ENCODE results near the gene HAO2.
"Not testable (repeated sequence)": the region's sequence is repeated elsewhere in the genome, so short reads cannot be mapped to it uniquely, and the experiment has no call there.

The HAO2 gene

GRCh38 chr1:119345398-119345797 lies 23.2 kb upstream of the HAO2 start:
- DNase-seq (ENCODE audit: low read depth in 2 of 2) = no peak

DNA sequence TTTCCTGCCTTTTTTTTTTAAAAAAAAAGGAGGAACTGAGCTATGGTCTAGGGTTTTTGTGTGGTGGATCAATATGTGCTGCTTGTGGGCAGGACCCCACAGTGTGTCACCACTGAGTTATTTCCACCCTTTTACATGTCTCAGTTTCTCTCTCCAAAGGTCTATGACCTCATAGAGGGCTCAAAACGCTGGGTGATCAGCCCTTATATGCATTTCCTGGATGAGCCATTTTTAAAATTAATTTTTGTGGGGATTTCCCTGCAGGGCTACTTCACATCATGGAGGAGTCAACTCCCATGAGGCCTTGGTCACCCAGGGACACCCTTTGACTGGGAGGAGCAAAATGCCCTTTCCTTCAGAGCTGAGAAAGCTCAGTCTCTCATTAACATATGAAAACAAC lies 20.7 kb upstream of the HAO2 start:
- no peak for DNase-seq (ENCODE audit: low read depth in 2 of 2)

GRCh38 chr1:119348941-119349340 lies 19.6 kb upstream of the HAO2 start:
- no peak for DNase-seq (ENCODE audit: low read depth in 2 of 2)

DNA sequence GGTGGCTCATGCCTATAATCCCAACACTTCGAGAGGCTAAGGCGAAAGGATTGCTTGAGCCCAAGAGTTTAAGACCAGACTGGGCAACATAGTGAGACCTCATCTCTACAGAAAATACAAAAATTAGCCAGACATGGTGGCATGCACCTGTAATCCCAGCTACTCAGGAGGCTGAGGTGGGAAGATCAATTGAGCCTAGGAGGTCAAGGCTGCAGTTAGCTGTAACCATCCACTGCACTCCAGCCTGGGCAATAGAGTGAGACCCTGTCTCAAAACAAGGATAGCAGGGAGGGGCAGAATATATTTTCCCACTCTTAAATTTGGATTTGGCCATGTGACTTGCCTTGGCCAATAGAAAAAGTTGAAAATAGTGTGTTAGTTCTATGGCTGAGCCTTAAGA lies 17.7 kb upstream of the HAO2 start:
- DNase-seq (ENCODE audit: low read depth in 2 of 2) = not testable (repeated sequence)

GRCh38 chr1:119351997-119352396 lies 16.6 kb upstream of the HAO2 start:
- DNase-seq (ENCODE audit: low read depth in 2 of 2) = no peak

GRCh38 chr1:119353836-119354235 lies 14.7 kb upstream of the HAO2 start:
- DNase-seq (ENCODE audit: low read depth in 2 of 2) = no peak

GRCh38 chr1:119358636-119359035 lies 9.9 kb upstream of the HAO2 start:
- DNase-seq (ENCODE audit: low read depth in 2 of 2) = no peak

DNA sequence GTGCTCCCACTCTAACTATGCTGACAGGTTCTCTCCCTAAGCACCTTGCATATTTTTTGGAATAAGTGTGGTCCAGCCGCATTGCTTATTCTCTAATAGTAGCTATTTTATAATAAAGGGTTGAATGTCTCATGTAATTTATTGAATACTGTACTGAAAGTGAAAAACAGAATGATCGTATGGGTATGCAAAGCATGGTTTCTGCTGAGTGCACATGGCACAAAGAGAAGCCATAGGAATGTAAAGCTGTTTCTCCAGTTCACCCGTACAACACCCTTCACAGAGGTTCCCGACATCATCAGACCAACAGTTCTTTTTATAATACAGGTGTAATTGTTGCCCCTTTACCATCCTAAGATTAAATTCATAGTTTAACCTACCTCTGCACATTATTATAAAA lies 8.9 kb upstream of the HAO2 start:
- DNase-seq (ENCODE audit: low read depth in 2 of 2) = no peak

- DNase-seq (ENCODE audit: low read depth in 2 of 2) = no peak
Measured at GRCh38 chr1:119361205-119361604, 7.4 kb upstream of the HAO2 start.

DNA sequence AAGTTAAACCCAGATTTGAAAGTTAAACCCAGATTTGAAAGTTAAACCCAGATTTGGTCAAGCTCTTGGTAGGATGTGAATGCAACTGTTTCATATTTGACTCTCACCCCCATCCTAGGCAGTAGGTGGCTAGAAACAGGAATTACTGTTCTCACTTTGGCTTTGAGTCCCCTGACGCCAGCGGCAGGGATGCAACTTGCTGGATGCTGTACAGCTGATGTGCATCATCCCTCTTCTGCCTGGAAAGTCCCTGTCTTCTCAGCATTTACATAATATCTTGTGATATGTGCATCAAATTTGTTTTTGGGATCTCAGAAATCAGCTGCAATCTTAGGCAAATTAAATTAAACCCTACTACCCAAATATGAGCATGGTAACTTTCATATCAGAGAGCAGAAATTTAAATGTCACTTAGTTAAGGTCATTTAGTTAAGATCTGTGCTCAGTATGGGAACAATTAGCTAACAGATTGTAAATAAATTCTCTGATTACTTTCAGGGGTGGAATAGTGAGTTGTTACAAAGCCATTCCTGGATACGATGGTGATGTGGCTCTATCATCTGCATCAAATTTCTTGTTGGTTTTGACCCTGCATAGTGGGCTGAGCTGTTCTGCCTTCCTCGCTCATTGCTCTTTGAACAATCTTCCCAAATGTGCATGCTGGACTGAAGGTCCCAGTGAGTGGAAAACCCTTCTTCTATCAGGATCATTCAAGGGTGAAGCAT lies 6.8 kb upstream of the HAO2 start:
- no peak for DNase-seq (ENCODE audit: low read depth in 2 of 2)

- no peak for DNase-seq (ENCODE audit: low read depth in 2 of 2)
Measured at GRCh38 chr1:119363162-119363561, 5.4 kb upstream of the HAO2 start.

- no peak for DNase-seq (ENCODE audit: low read depth in 2 of 2)
Measured at GRCh38 chr1:119364640-119365039, 3.9 kb upstream of the HAO2 start.

GRCh38 chr1:119366424-119366823 lies 2.2 kb upstream of the HAO2 start:
- no peak for DNase-seq (ENCODE audit: low read depth in 2 of 2)

- DNase-seq (ENCODE audit: low read depth in 2 of 2) = no peak
Measured at GRCh38 chr1:119367432-119368124, 1.0 kb upstream of the HAO2 start.

DNA sequence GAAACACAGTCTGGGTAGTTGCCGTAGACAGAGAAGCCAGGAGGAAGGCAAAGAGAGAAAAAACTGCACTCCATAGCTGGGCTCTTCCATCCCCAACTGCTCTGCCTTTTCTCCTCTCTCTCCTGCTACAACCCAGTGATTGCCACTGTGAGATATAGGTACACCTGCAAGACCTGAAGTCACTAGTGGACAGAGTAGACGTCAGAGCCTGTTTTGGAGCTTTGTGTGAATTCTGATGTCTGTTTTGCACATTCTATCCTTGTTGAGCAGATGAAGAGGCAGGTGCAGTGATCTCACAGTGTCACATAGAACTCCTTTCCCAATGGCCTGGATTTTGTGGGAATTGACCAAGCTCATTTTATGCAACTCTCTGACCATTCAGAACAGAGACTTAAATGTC lies 2.2 kb downstream of the HAO2 start:
- no peak for DNase-seq (ENCODE audit: low read depth in 2 of 2)

- DNase-seq (ENCODE audit: low read depth in 2 of 2) = no peak
Measured at GRCh38 chr1:119371815-119372214, 3.2 kb downstream of the HAO2 start.

- no peak for DNase-seq (ENCODE audit: low read depth in 2 of 2)
Measured at GRCh38 chr1:119372503-119373086, 4.0 kb downstream of the HAO2 start.

DNA sequence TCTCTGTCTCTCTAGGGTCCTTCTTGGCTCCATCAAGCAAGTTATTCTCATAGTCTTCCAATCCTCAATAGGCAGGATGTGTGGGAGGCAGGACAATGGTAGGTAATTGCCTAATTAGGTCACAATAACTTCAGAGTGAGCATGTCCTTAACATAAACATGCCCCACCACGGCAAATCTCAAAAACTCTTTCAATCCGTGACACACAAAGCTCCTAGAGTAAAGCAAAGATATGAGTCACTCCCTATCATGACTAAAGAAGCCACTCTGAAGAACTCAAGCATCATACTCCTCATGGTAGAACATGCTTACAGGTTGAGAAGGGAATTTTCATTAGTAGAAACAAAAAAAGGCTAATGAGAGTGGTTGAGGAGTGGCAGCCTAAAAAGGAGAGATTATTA lies 4.9 kb downstream of the HAO2 start:
- no peak for DNase-seq (ENCODE audit: low read depth in 2 of 2)

DNA sequence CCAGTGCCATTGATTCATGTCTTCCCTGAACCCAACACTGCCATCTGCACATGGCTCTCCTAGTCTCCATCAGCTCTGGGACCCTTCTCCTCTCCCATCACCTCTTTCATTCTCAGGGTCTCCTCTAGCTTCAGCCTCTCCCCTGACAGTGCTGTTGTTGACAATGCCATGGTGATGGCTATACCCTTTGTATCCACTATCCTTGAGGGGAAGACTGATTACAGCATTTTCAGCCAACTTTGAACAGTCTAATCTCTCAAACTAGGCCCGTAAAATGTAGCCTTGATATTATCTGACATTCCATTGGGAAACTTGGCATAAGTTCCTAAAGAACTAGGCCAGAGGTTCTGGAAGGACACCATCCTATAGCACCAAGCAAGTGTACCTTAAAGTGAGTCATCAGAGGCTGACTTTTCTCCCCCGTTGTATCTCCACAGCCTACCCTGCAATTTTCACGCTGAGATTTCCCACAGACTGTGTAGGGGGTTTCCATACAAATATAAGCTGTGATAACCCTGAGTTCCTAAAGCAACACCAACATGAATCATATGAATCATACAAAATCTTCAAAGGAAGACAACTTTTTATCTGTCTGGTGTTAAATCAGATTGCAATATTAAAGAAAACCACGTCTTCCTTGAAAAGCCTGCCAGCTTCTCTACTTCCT lies 5.8 kb downstream of the HAO2 start:
- no peak for DNase-seq (ENCODE audit: low read depth in 2 of 2)

GRCh38 chr1:119375366-119375765 lies 6.8 kb downstream of the HAO2 start:
- no peak for DNase-seq (ENCODE audit: low read depth in 2 of 2)

DNA sequence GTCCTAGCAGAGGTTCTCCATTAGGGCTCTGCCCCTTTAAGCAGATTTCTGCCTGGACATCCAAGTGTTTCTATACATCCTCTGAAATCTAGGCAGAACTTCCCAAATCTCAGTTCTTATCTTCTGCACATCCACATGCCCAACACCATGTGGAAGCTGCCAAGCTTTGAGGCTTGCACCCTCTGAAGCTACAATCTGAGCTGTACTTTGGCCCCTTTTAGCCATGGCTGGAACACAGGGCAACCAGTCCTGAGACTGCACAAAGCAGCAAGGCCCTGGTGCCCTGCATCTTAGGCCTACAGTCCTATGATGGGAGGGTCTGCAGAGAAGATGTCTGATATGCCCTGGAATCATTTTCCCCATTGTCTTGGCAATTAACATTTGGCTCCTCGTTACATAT lies 8.0 kb downstream of the HAO2 start:
- no peak for DNase-seq (ENCODE audit: low read depth in 2 of 2)

GRCh38 chr1:119377594-119377993 lies 9.0 kb downstream of the HAO2 start:
- DNase-seq (ENCODE audit: low read depth in 2 of 2) = not testable (repeated sequence)

- no peak for DNase-seq (ENCODE audit: low read depth in 2 of 2)
Measured at GRCh38 chr1:119379117-119379516, 10.5 kb downstream of the HAO2 start.

Data from stimulated activated CD4-positive, alpha-beta T cell treated with anti-CD3 and anti-CD28 coated beads, Interleukin-4, amount 100 ng/mL, for 48 hours (primary cell).